Tibial nerve (tissue), 4 donors: ENCODE measurements around the gene CDK13.

Experiments
- CTCF ChIP-seq, 5 experiments: fragments of 200-600 bp in 3 of 5; fragments of 450-650 bp in 2 of 5; sonication (generic) in 3 of 5; IDR thresholded peaks; one replicate each; pipeline ENCODE4 v1.5.1; 2016 to 2019; ENCODE audit warnings: antibody characterized with exemption in 5 of 5, mild to moderate bottlenecking in 3 of 5, moderate library complexity in 2 of 5
- EP300 ChIP-seq, 2 donors: sonication (generic); formaldehyde crosslinking; IDR thresholded peaks; one replicate each; pipeline ENCODE4 v1.6.1; 2017; ENCODE audit warnings: antibody characterized with exemption in 2 of 2, mild to moderate bottlenecking in 1 of 2
- POLR2A ChIP-seq, 2 donors: fragments of 450-650 bp; IDR thresholded peaks; one replicate each; pipeline ENCODE4 v1.6.1; 2017; ENCODE audit warnings: antibody characterized with exemption in 2 of 2, mild to moderate bottlenecking in 2 of 2, moderate library complexity in 2 of 2

GRCh38 chr7:39921506-39922175 lies 28.4 kb upstream of the CDK13 start:
- TF ChIP-seq CTCF (IDR thresholded peaks at IDR 0.05) = no peak
- no peak for TF ChIP-seq POLR2A (IDR thresholded peaks at IDR 0.05)
- TF ChIP-seq EP300 (IDR thresholded peaks at IDR 0.05) = no peak
